Activated CD4-positive, alpha-beta T cell treated with anti-CD3 and anti-CD28 coated beads for 36 hours (primary cell): ENCODE measurements around the gene PPP1R12C. TPM values are rescaled to one million over a fixed set of nuclear protein-coding genes. Genes with fewer than 3 reads are reported as not detected.
"Not testable (repeated sequence)": the region's sequence is repeated elsewhere in the genome, so short reads cannot be mapped to it uniquely, and the experiment has no call there.

ENCODE experiments used
- ATAC-seq: fragments of 200-7000 bp; cut with Tn5 transposase; one replicate; pipeline ENCODE4 v1.10.0; 2021; ENCODE audit warnings: mild to moderate bottlenecking, moderate library complexity
- CTCF ChIA-PET: fragments of 350-600 bp; sonication (Branson Sonifier 250); formaldehyde crosslinking; loops from one replicate; lab custom pipeline; 2021; ENCODE audit warnings: antibody characterized with exemption; lab: Charles Lee
- POLR2A ChIA-PET: fragments of 350-600 bp; sonication (Branson Sonifier 250); formaldehyde crosslinking; loops from one replicate; lab custom pipeline; 2021; ENCODE audit warnings: antibody characterized with exemption, inconsistent platforms; lab: Charles Lee
- DNase-seq: peaks from one replicate; pipeline ENCODE4 v3.0.0-alpha.2; 2020
- H3K27ac Mint-ChIP-seq: one replicate; pipeline ENCODE4 v1.8.0; 2021; ENCODE audit warnings: mixed read lengths
- H3K27me3 Mint-ChIP-seq: one replicate; pipeline ENCODE4 v1.8.0; 2021; ENCODE audit warnings: mixed read lengths
- H3K36me3 Mint-ChIP-seq: one replicate; pipeline ENCODE4 v1.8.0; 2021; ENCODE audit warnings: low read depth, mixed read lengths
- H3K4me1 Mint-ChIP-seq: one replicate; pipeline ENCODE4 v1.8.0; 2021; ENCODE audit warnings: mixed read lengths
- H3K4me3 Mint-ChIP-seq: one replicate; pipeline ENCODE4 v1.8.0; 2021; ENCODE audit warnings: mild to moderate bottlenecking, moderate library complexity, mixed read lengths
- H3K9me3 Mint-ChIP-seq: one replicate; pipeline ENCODE4 v1.8.0; 2021; ENCODE audit warnings: low read depth, mixed read lengths
- intact Hi-C, 2 experiments: fragments of 100-400 bp; cut with DNase I in 1 of 2; cut with micrococcal nuclease in 1 of 2; formaldehyde crosslinking; loops; one replicate each; pipeline versions ENCODE4 v1.14.2 to v1.15.1; 2022 to 2024; cut with DNase I, micrococcal nuclease
- total RNA-seq, 2 experiments: library from RNA; stranded (reverse); gene quantifications; one replicate each; pipeline ENCODE4 v1.2.3, GENCODE V29; 2021

Gene PPP1R12C
- total RNA-seq, 2 experiments from 2014 or later, result 66.1 to 69.8 TPM

- ChIA-PET POLR2A (no interaction called here), CTCF (interaction anchor here (1.0 kb wide), 2 partner anchors 19 to 68 kb away, joined by 3 to 4 read pairs; no protein-coding TSS in a partner anchor)
- peaks cover 17% of the 10 kb centered on the region for H3K27me3 Mint-ChIP-seq
- no peaks in the 10 kb centered on the region for H3K36me3 Mint-ChIP-seq
- no peak within 1 kb of the TSS for H3K27ac Mint-ChIP-seq
- peaks cover under 1% of the 10 kb centered on the region for H3K9me3 Mint-ChIP-seq
- intact Hi-C loops, result no loop called here
- H3K4me3 Mint-ChIP-seq, result no peak within 1 kb of the TSS
- ATAC-seq (no peak), DNase-seq (no peak)
- peaks cover 19% of the 10 kb centered on the region for H3K4me1 Mint-ChIP-seq
These were observed 39.8 kb upstream of the PPP1R12C start, which contains the start of gene TNNI3 for GRCh38 chr19:55157064-55157908. TNNI3 (minus strand) TSS chr19:55157732; CDS start chr19:55157589, 143 bp downstream.

- Mint-ChIP-seq H3K9me3 (peaks cover 9% of the 10 kb centered on the region), H3K4me3 (no peak overlapping the region), H3K27ac (no peak overlapping the region), H3K27me3 (peaks cover 17% of the 10 kb centered on the region), H3K4me1 (peaks cover 25% of the 10 kb centered on the region), H3K36me3 (peaks cover 4% of the 10 kb centered on the region)
- intact Hi-C loops, result no loop called here
- DNase-seq (peak; percentile 68), ATAC-seq (peak; percentile 35)
- POLR2A ChIA-PET, result no interaction called here
- CTCF ChIA-PET, result no interaction called here
These were observed 39.0 kb upstream of the PPP1R12C start for GRCh38 chr19:55156202-55157063.

- POLR2A ChIA-PET, CTCF ChIA-PET, H3K36me3 Mint-ChIP-seq: not testable (repeated sequence)
These were observed 38.3 kb upstream of the PPP1R12C start for GRCh38 chr19:55155784-55156183.

GRCh38 chr19:55153652-55154264 lies 36.3 kb upstream of the PPP1R12C start:
- DNase-seq (no peak), ATAC-seq (no peak)
- Mint-ChIP-seq H3K9me3 (peaks cover 11% of the 10 kb centered on the region), H3K4me1 (peaks cover 20% of the 10 kb centered on the region), H3K4me3 (no peak overlapping the region), H3K36me3 (peaks cover 4% of the 10 kb centered on the region), H3K27ac (no peak overlapping the region), H3K27me3 (peaks cover 7% of the 10 kb centered on the region)
- CTCF ChIA-PET, result interaction anchor here (0.6 to 1.9 kb wide), 2 partner anchors 13 to 357 kb away, joined by 3 to 6 read pairs; partner anchors contain the start of gene DNAAF3
- intact Hi-C loops, result no loop called here
- POLR2A ChIA-PET, result interaction anchor here (0.7 kb wide), 1 partner anchor 63 kb away, joined by 7 read pairs; no protein-coding TSS in a partner anchor

More at GRCh38 chr19:55155784-55156183, 38.3 kb upstream of the PPP1R12C start:
- intact Hi-C loops, H3K27ac Mint-ChIP-seq, ATAC-seq, H3K4me3 Mint-ChIP-seq, DNase-seq: not testable (repeated sequence)
- H3K9me3 Mint-ChIP-seq, result peaks cover 11% of the 10 kb centered on the region
- H3K4me1 Mint-ChIP-seq, result peaks cover 25% of the 10 kb centered on the region
- peaks cover 17% of the 10 kb centered on the region for H3K27me3 Mint-ChIP-seq

GRCh38 chr19:55152017-55152416 lies 34.6 kb upstream of the PPP1R12C start:
- no peak for ATAC-seq

GRCh38 chr19:55149078-55150003 lies 31.9 kb upstream of the PPP1R12C start, which contains the start of gene TNNT1:
TNNT1 (minus strand) TSS chr19:55149206; CDS start chr19:55147157, 2,049 bp downstream.
- no peak for DNase-seq
- peaks cover 15% of the 10 kb centered on the region for H3K27me3 Mint-ChIP-seq
- peaks cover 4% of the 10 kb centered on the region for H3K36me3 Mint-ChIP-seq
- H3K27ac Mint-ChIP-seq, result no peak within 1 kb of the TSS
- POLR2A ChIA-PET, result no interaction called here
- CTCF ChIA-PET, result interaction anchor here (0.6 kb wide), 2 partner anchors 11 to 130 kb away, joined by 3 read pairs; partner anchors contain the start of gene HSPBP1
- H3K4me3 Mint-ChIP-seq, result no peak within 1 kb of the TSS
- no peak for ATAC-seq
- intact Hi-C loops, result loop anchor here in 1 of 2 experiments (10.0 kb wide), 1 partner anchor 355 kb away; no protein-coding TSS in a partner anchor
- peaks cover 17% of the 10 kb centered on the region for H3K4me1 Mint-ChIP-seq
- peaks cover 11% of the 10 kb centered on the region for H3K9me3 Mint-ChIP-seq

More at GRCh38 chr19:55152017-55152416, 34.6 kb upstream of the PPP1R12C start:
- peaks cover 11% of the 10 kb centered on the region for H3K9me3 Mint-ChIP-seq
- peak overlapping the region; percentile 82 for H3K27ac Mint-ChIP-seq
- no peak overlapping the region for H3K4me3 Mint-ChIP-seq
- peaks cover 9% of the 10 kb centered on the region for H3K27me3 Mint-ChIP-seq
- DNase-seq, result no peak
- H3K36me3 Mint-ChIP-seq, result peaks cover 4% of the 10 kb centered on the region
- POLR2A ChIA-PET, result interaction anchor here (0.6 kb wide), 1 partner anchor 116 kb away, joined by 3 read pairs; no protein-coding TSS in a partner anchor
- H3K4me1 Mint-ChIP-seq, result peaks cover 20% of the 10 kb centered on the region
- intact Hi-C loops, result no loop called here
- CTCF ChIA-PET, result interaction anchor here (2.0 kb wide), 1 partner anchor 10 kb away, joined by 4 read pairs; no protein-coding TSS in a partner anchor

- CTCF ChIA-PET, result interaction anchor here (0.5 kb wide), 1 partner anchor 13 kb away, joined by 3 read pairs; no protein-coding TSS in a partner anchor
- Mint-ChIP-seq H3K27me3 (peaks cover 19% of the 10 kb centered on the region), H3K36me3 (peaks cover 4% of the 10 kb centered on the region), H3K9me3 (peaks cover 11% of the 10 kb centered on the region), H3K4me3 (no peak overlapping the region), H3K27ac (no peak overlapping the region), H3K4me1 (peaks cover 10% of the 10 kb centered on the region)
- POLR2A ChIA-PET, result no interaction called here
- intact Hi-C loops, result loop anchor here in 1 of 2 experiments (10.0 kb wide), 1 partner anchor 357 kb away; no protein-coding TSS in a partner anchor
- DNase-seq (no peak), ATAC-seq (no peak)
These were observed 30.3 kb upstream of the PPP1R12C start for GRCh38 chr19:55147545-55148251.

- Mint-ChIP-seq H3K4me1 (peaks cover 4% of the 10 kb centered on the region), H3K9me3 (peaks cover 6% of the 10 kb centered on the region), H3K27me3 (peaks cover 20% of the 10 kb centered on the region), H3K4me3 (no peak overlapping the region), H3K27ac (no peak overlapping the region), H3K36me3 (peaks cover under 1% of the 10 kb centered on the region)
- intact Hi-C loops, result loop anchor here (1.0 to 10.0 kb wide), 2 partner anchors 272 to 358 kb away; no protein-coding TSS in a partner anchor
- no peak for DNase-seq
- peak; percentile 49 for ATAC-seq
- ChIA-PET POLR2A (no interaction called here), CTCF (interaction anchor here (0.5 to 1.2 kb wide), 3 partner anchors 13 to 570 kb away, joined by 3 to 5 read pairs (median 4); no protein-coding TSS in a partner anchor)
These were observed 29.4 kb upstream of the PPP1R12C start for GRCh38 chr19:55146705-55147273.

- DNase-seq (peak; percentile 59), ATAC-seq (peak; percentile 23)
- H3K36me3 Mint-ChIP-seq, result no peaks in the 10 kb centered on the region
- peaks cover 2% of the 10 kb centered on the region for H3K4me1 Mint-ChIP-seq
- no peak overlapping the region for H3K4me3 Mint-ChIP-seq
- ChIA-PET POLR2A (no interaction called here), CTCF (interaction anchor here (0.6 to 1.2 kb wide), 3 partner anchors 14 to 570 kb away, joined by 3 to 5 read pairs (median 3); no protein-coding TSS in a partner anchor)
- peaks cover 23% of the 10 kb centered on the region for H3K27me3 Mint-ChIP-seq
- no peaks in the 10 kb centered on the region for H3K9me3 Mint-ChIP-seq
- no peak overlapping the region for H3K27ac Mint-ChIP-seq
- intact Hi-C loops, result loop anchor here (1.0 to 10.0 kb wide), 2 partner anchors 272 to 359 kb away; no protein-coding TSS in a partner anchor
These were observed 28.8 kb upstream of the PPP1R12C start for GRCh38 chr19:55146078-55146704.
